HFFc6 (cell line): ENCODE measurements around the gene CA9. TPM values are rescaled to one million over a fixed set of nuclear protein-coding genes. Genes with fewer than 3 reads are reported as not detected.

Experiments used
- DNase-seq: peaks from one replicate; pipeline ENCODE4 v3.0.0-alpha.2; 2018
- H3K27ac Mint-ChIP-seq: 2 replicates; pipeline ENCODE4 v1.8.0; 2020; ENCODE audit warnings: mild to moderate bottlenecking, mixed read lengths
- H3K27me3 Mint-ChIP-seq: 2 replicates; pipeline ENCODE4 v1.8.0; 2021; ENCODE audit warnings: mild to moderate bottlenecking, moderate library complexity, mixed read lengths; ENCODE audit not compliant: insufficient read depth
- H3K36me3 Mint-ChIP-seq: 2 replicates; pipeline ENCODE4 v1.8.0; 2021; ENCODE audit warnings: low read depth, mixed read lengths
- H3K4me1 Mint-ChIP-seq: 2 replicates; pipeline ENCODE4 v1.8.0; 2020; ENCODE audit warnings: low read depth, mixed read lengths
- H3K4me3 Mint-ChIP-seq: 2 replicates; pipeline ENCODE4 v1.8.0; 2020; ENCODE audit warnings: mild to moderate bottlenecking, moderate library complexity, mixed read lengths
- H3K9me3 Mint-ChIP-seq: 2 replicates; pipeline ENCODE4 v1.8.0; 2020; ENCODE audit warnings: mild to moderate bottlenecking, mixed read lengths
- total RNA-seq, 6 experiments: library from RNA; stranded (reverse); fragmentation: NEBNext Ultra II Directional; extraction: Animal tissue kit (Norgen Biotek cat#: 25700); gene quantifications; 2 replicates in 1 of 6; 3 replicates in 5 of 6; pipeline ENCODE4 v1.2.3, GENCODE V29; 2021
- TF ChIP-seq, protein P1 (sequence below): fragments of 200-600 bp; sonication (generic); IDR thresholded peaks from 2 replicates; pipeline ENCODE4 v1.5.0; 2021; ENCODE audit warnings: antibody characterized with exemption, mild to moderate bottlenecking

CA9 gene
- total RNA-seq, 6 experiments from 2014 or later, result 0.28 TPM; not detected in 5

DNA sequence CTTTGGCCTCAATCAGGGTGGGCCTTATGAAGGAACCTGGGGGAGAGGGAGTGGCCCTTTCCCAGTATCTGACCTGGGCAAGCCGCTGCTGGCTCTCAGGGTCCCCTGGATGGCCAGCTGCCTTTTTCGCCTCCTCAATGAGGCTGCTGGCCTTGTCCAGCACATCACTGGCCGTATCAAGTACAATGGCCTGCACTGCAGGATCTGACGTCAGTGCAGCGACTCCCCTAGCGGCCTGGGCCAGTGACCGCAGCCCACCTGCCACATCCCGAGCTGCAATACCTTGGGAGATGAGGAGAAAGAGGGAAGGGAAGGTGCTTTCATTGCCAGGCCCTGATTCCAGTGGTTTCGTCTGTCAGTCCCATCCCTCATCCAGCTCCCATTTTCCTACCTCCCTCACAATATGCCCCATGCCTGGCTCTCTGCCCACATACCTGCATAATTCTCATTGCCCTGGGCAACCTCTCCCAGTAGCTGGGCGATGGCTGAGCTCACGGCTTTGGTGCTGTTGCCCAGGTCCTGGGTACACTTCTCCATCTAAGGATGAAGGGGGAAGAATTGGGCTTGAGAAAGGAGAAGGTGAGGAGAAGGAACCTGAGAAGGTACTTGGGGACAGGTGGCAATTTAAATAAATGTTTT lies 39.2 kb downstream of the CA9 start:
- Mint-ChIP-seq H3K4me3 (no peak overlapping the region), H3K36me3 (peaks cover 65% of the 10 kb centered on the region), H3K4me1 (peaks cover 15% of the 10 kb centered on the region; the same call in 1 of the 2 replicates), H3K9me3 (no peaks in the 10 kb centered on the region), H3K27ac (no peak overlapping the region), H3K27me3 (no peaks in the 10 kb centered on the region; the same call in none of the 2 replicates)
- DNase-seq, result no peak
- TF ChIP-seq, protein P1, sequence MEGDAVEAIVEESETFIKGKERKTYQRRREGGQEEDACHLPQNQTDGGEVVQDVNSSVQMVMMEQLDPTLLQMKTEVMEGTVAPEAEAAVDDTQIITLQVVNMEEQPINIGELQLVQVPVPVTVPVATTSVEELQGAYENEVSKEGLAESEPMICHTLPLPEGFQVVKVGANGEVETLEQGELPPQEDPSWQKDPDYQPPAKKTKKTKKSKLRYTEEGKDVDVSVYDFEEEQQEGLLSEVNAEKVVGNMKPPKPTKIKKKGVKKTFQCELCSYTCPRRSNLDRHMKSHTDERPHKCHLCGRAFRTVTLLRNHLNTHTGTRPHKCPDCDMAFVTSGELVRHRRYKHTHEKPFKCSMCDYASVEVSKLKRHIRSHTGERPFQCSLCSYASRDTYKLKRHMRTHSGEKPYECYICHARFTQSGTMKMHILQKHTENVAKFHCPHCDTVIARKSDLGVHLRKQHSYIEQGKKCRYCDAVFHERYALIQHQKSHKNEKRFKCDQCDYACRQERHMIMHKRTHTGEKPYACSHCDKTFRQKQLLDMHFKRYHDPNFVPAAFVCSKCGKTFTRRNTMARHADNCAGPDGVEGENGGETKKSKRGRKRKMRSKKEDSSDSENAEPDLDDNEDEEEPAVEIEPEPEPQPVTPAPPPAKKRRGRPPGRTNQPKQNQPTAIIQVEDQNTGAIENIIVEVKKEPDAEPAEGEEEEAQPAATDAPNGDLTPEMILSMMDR, result no peak

DNA sequence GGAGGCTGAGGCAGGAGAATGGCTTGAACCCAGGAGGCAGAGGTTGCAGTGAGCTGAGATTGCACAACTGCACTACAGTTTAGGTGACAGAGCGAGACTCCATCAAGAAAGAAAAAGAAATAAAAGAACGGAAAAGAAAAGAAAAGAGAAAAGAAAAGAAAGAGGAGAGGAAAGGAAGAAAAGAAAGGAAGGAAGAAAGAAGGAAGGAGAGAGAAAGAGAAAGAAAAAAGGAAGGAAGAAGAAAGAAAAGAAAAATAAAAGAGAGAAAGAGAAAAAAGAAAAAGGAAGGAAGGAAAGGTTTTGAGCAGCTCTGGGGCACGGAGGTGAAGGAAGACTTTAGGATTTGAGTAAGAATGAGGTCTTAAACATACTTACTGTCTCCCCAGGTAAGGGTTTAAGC lies 39.9 kb downstream of the CA9 start:
- no peak overlapping the region; the same call in 1 of the 2 replicates for H3K27ac Mint-ChIP-seq
- peaks cover 65% of the 10 kb centered on the region for H3K36me3 Mint-ChIP-seq
- DNase-seq, result no peak
- no peaks in the 10 kb centered on the region; the same call in none of the 2 replicates for H3K27me3 Mint-ChIP-seq
- peaks cover 15% of the 10 kb centered on the region; the same call in 1 of the 2 replicates for H3K4me1 Mint-ChIP-seq
- TF ChIP-seq, protein P1, result no peak
- H3K4me3 Mint-ChIP-seq, result no peak overlapping the region
- no peaks in the 10 kb centered on the region for H3K9me3 Mint-ChIP-seq

DNA sequence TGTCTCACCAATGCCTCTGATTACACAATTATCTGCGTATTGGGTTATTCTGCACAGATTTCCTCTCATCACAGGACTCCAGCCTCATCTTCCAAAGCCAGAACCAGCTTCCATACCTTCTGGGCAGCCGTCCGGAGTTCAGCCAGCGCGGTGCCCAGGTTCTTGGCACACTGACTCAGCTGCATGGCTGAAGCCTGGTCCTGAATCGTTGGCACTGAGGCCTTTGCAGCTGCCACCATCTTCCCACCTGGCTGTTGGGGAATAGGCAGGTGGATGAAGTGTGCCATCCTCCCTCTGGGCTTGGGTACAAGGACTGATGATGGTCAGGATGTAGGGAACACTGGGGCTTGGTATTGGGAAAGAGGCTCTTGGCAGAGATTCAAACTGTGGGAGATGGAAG lies 40.4 kb downstream of the CA9 start:
- Mint-ChIP-seq H3K4me3 (no peak overlapping the region), H3K4me1 (peaks cover 15% of the 10 kb centered on the region; the same call in 1 of the 2 replicates), H3K36me3 (peaks cover 61% of the 10 kb centered on the region), H3K27me3 (no peaks in the 10 kb centered on the region; the same call in none of the 2 replicates), H3K9me3 (no peaks in the 10 kb centered on the region), H3K27ac (peak overlapping the region; percentile 46)
- TF ChIP-seq, protein P1, result no peak
- no peak for DNase-seq

DNA sequence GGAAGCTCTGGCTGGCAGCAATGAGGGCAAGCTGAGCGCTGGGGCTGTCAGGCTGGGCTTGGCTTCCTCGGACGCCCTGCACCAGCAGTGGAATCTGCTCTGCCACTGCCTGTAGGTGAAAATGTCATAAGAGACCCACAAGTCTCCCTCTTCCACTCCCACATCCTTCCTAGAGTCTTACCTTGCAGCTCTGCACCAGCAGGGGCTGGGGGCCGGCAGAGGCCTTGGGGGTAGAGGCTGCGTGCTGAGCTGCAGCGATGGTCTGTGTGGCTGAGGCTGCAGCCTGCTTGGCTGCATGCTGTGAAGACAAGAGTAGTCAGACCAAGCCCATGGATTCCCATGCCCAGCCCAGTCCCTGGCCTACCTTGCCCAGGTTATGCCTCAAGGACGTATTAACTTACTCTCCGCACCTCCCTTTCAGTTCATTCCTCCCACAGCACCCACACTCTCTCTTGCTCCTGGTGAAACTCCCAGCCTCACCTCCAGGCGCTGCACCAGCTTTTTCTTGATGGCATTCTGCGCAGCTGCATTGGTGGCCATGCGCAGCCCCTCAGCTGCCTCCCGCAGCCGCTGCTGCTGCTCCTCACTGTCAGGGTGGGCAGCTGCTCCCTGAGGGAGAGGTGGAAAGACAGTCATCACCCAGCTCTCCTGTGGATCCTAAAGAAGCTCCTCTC lies 41.0 kb downstream of the CA9 start:
- H3K27ac Mint-ChIP-seq, result peak overlapping the region; percentile 57
- H3K4me1 Mint-ChIP-seq, result peaks cover 20% of the 10 kb centered on the region
- DNase-seq, result no peak
- peaks cover 2% of the 10 kb centered on the region for H3K27me3 Mint-ChIP-seq
- TF ChIP-seq, protein P1, result no peak
- no peak overlapping the region for H3K4me3 Mint-ChIP-seq
- no peaks in the 10 kb centered on the region for H3K9me3 Mint-ChIP-seq
- H3K36me3 Mint-ChIP-seq, result peaks cover 65% of the 10 kb centered on the region

DNA sequence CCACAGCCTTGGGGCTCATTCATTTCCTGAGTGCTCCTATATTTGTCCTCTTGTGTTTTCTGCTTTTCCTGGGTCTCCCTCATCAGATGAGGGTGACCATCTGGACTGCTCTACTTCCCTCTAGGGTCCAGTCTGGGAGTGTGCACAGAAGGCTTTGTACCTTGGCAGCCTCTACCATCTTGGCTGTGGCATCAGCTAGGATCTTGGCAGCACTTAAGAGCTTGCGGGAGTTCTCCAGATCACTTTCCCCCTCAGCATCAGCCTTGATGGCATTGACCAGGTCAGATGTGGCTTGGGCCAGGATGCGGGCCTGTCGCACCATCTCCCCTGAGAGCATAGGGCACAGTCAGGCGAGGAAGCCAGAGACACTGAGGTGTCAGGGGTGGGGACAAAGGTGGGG lies 42.5 kb downstream of the CA9 start:
- H3K27ac Mint-ChIP-seq, result peak overlapping the region; percentile 57; the same call in 1 of the 2 replicates
- no peak overlapping the region for H3K4me3 Mint-ChIP-seq
- no peaks in the 10 kb centered on the region for H3K9me3 Mint-ChIP-seq
- H3K36me3 Mint-ChIP-seq, result peaks cover 58% of the 10 kb centered on the region
- peaks cover 25% of the 10 kb centered on the region for H3K4me1 Mint-ChIP-seq
- DNase-seq, result peak; percentile 35
- H3K27me3 Mint-ChIP-seq, result peaks cover 2% of the 10 kb centered on the region
- TF ChIP-seq, protein P1, result no peak
